K562 (cell line): ENCODE results near the gene PHETA1. TPM values are rescaled to one million over a fixed set of nuclear protein-coding genes. Genes with fewer than 3 reads are reported as not detected.

ENCODE experiments used
- ATAC-seq: fragments of 200-7000 bp; cut with Tn5 transposase; 3 replicates; pipeline ENCODE4 v1.9.1; 2020; ENCODE audit warnings: moderate library complexity
- BruUV-seq: library from RNA; stranded (reverse); fragments of 400-500 nt; replicated peaks from 2 replicates; lab custom pipeline; 2021; lab: Mats Ljungman, UMichigan
- CTCF ChIA-PET: fragments of 300-600 bp; formaldehyde crosslinking; extraction: SDS; loops from one replicate; lab custom pipeline; 2021; ENCODE audit warnings: low intra/inter-chr PET ratio; lab: Yijun Ruan, JAX
- POLR2A ChIA-PET: fragments of 300-600, 350-650 bp; sonication (Branson Sonifier 250); formaldehyde crosslinking; extraction: SDS; loops from one replicate; lab custom pipeline; 2021; ENCODE audit warnings: antibody characterized with exemption, inconsistent platforms; lab: Yijun Ruan, JAX
- DNase-seq, 4 experiments: peaks; one replicate each; pipeline versions ENCODE4 v3.0.0 to v3.0.0-alpha.2; 2011 to 2018; ENCODE audit warnings: low spot score in 3 of 4, mixed read lengths in 3 of 4; ENCODE audit errors: extremely low read depth in 1 of 4
- FAIRE-seq: peaks from 2 replicates; lab custom pipeline; 2011; peaks lifted over from hg19 to GRCh38; lab: Jason Lieb, UNC
- H2AFZ ChIP-seq: 2 replicates; pipeline ENCODE4 v1.6.0; 2011; ENCODE audit warnings: low read depth, low read length, control low read depth, inconsistent platforms
- H3K27ac ChIP-seq: fragments of 200-600 bp; 3 replicates; pipeline ENCODE4 v1.8.0; 2011; ENCODE audit warnings: low read depth, mild to moderate bottlenecking, control low read depth, inconsistent platforms, low read length, moderate library complexity, mixed read lengths; ENCODE audit errors: extremely low read depth
- H3K27me3 ChIP-seq, 2 experiments: fragments of 300-600 bp in 1 of 2; 2 replicates in 1 of 2; 3 replicates in 1 of 2; pipeline versions ENCODE4 v1.6.0 to v1.8.0; 2011; ENCODE audit warnings: inconsistent platforms in 2 of 2, low read length in 2 of 2, mild to moderate bottlenecking in 1 of 2, mixed read lengths in 1 of 2, moderate library complexity in 1 of 2; ENCODE audit not compliant: control insufficient read depth in 2 of 2, insufficient read depth in 2 of 2
- H3K36me3 ChIP-seq: fragments of 300-600 bp; 3 replicates; pipeline ENCODE4 v1.8.0; 2011; ENCODE audit warnings: mild to moderate bottlenecking, low read length, inconsistent platforms; ENCODE audit not compliant: control insufficient read depth, insufficient read depth
- H3K4me1 ChIP-seq, 2 experiments: fragments of 200-600 bp in 1 of 2; replicated peaks in 1 of 2; 2 replicates in 1 of 2; 3 replicates in 1 of 2; pipeline versions ENCODE4 v1.5.1 to v1.8.0; 2011; ENCODE audit warnings: inconsistent platforms in 2 of 2, low read length in 2 of 2, mild to moderate bottlenecking in 1 of 2, mixed read lengths in 1 of 2, moderate library complexity in 1 of 2; ENCODE audit not compliant: control insufficient read depth in 2 of 2, insufficient read depth in 2 of 2
- H3K4me2 ChIP-seq: 2 replicates; pipeline ENCODE4 v1.6.1; 2011; ENCODE audit warnings: low read length, control low read depth, inconsistent platforms, mixed read lengths; ENCODE audit not compliant: insufficient read depth
- H3K4me3 ChIP-seq: fragments of 200-600 bp; sonication (generic), shearing (Covaris generic); 2 replicates; pipeline ENCODE4 v1.5.1; 2016; ENCODE audit warnings: control low read depth, inconsistent platforms
- H3K79me2 ChIP-seq: fragments of 200-600 bp; 3 replicates; pipeline ENCODE4 v1.8.0; 2011; ENCODE audit warnings: low read length, inconsistent platforms; ENCODE audit not compliant: control insufficient read depth, insufficient read depth
- H3K9ac ChIP-seq, 2 experiments: 2 replicates each; pipeline versions ENCODE4 v1.6.0 to v1.6.1; 2011; ENCODE audit warnings: low read depth in 2 of 2, low read length in 2 of 2, control low read depth in 1 of 2, inconsistent platforms in 1 of 2, mild to moderate bottlenecking in 1 of 2, mixed read lengths in 1 of 2; ENCODE audit not compliant: insufficient read depth in 1 of 2
- H3K9me1 ChIP-seq: one replicate; pipeline ENCODE4 v1.6.0; 2011; ENCODE audit warnings: inconsistent platforms, mild to moderate bottlenecking, low read length, moderate library complexity; ENCODE audit not compliant: control insufficient read depth, insufficient read depth
- H3K9me3 ChIP-seq: replicated peaks from 2 replicates; pipeline ENCODE4 v1.5.1; 2011; ENCODE audit warnings: low read depth, low read length, inconsistent platforms; ENCODE audit not compliant: control insufficient read depth, insufficient read depth
- H4K20me1 ChIP-seq: replicated peaks from 2 replicates; pipeline ENCODE4 v1.6.1; 2011; ENCODE audit warnings: low read length, inconsistent platforms, mixed read lengths; ENCODE audit not compliant: control insufficient read depth, insufficient read depth
- ADNP ChIP-seq: fragments of 200-800 bp; sonication (Bioruptor generic); IDR thresholded peaks from 2 replicates; pipeline ENCODE4 v1.6.1; 2016; ENCODE audit warnings: missing genetic modification characterization, missing compliant biosample characterization
- BACH1 ChIP-seq: fragments of 200-800 bp; sonication (Bioruptor generic); IDR thresholded peaks from 2 replicates; pipeline ENCODE4 v1.6.1; 2016; ENCODE audit warnings: missing genetic modification characterization, missing compliant biosample characterization
- BCOR ChIP-seq: fragments of 450-650 bp; IDR thresholded peaks from 2 replicates; pipeline ENCODE4 v1.6.1; 2016
- BDP1 ChIP-seq: IDR thresholded peaks from 3 replicates; pipeline ENCODE4 v1.6.1; 2011; ENCODE audit not compliant: insufficient read length, insufficient read depth
- DACH1 ChIP-seq: fragments of 450-650 bp; IDR thresholded peaks from 2 replicates; pipeline ENCODE4 v1.6.1; 2018; ENCODE audit not compliant: partially characterized antibody
- IFI16 ChIP-seq: fragments of 250-450 bp; sonication (Bioruptor Pico); IDR thresholded peaks from 2 replicates; pipeline ENCODE4 v2.1.2; 2022; ENCODE audit warnings: mild to moderate bottlenecking, inconsistent platforms
- KDM1A ChIP-seq, 2 experiments: fragments of 450-650 bp; IDR thresholded peaks; 2 replicates each; pipeline ENCODE4 v1.6.1; 2016; ENCODE audit warnings: mild to moderate bottlenecking in 2 of 2
- RBM25 ChIP-seq: fragments of 200-400 bp; formaldehyde crosslinking; IDR thresholded peaks from 2 replicates; pipeline ENCODE4 v1.6.1; 2018; ENCODE audit warnings: low read length, low read depth, moderate library complexity; ENCODE audit not compliant: severe bottlenecking
- YY1 ChIP-seq, 3 experiments: IDR thresholded peaks; 2 replicates each; pipeline ENCODE4 v1.6.1; 2011; ENCODE audit warnings: low read length in 2 of 3, mild to moderate bottlenecking in 2 of 3, moderate library complexity in 2 of 3, borderline replicate concordance in 1 of 3, control low read depth in 1 of 3, low read depth in 1 of 3; ENCODE audit not compliant: insufficient read depth in 3 of 3, insufficient replicate concordance in 2 of 3, control insufficient read depth in 1 of 3, insufficient read length in 1 of 3; ENCODE audit errors: extremely low read depth in 1 of 3
- ZBTB7A ChIP-seq: IDR thresholded peaks from 2 replicates; pipeline ENCODE4 v1.6.1; 2011; ENCODE audit warnings: low read depth, mild to moderate bottlenecking, low read length, moderate library complexity, borderline replicate concordance; ENCODE audit not compliant: control insufficient read depth
- ZFX ChIP-seq: sonication (generic); formaldehyde crosslinking; IDR thresholded peaks from 2 replicates; pipeline ENCODE4 v1.8.0; 2022; ENCODE audit warnings: mild to moderate bottlenecking, missing genetic modification reagents, moderate library complexity
- ZNF695 ChIP-seq: fragments of 450-650 bp; formaldehyde crosslinking; IDR thresholded peaks from 2 replicates; pipeline ENCODE4 v1.4.0; 2020; ENCODE audit warnings: mild to moderate bottlenecking, moderate library complexity
- WGBS: fragments of 100-300 bp; shearing (Covaris generic); methylation state at CpG from one replicate; pipeline ENCODE4 v1.1.6; 2016; ENCODE audit warnings: low coverage, mixed read lengths; ENCODE audit not compliant: insufficient coverage; ENCODE audit errors: missing lambda C conversion rate; 5-methylcytosine and 5-hydroxymethylcytosine counted together
- in situ Hi-C: fragments of 300-500 bp; cut with MboI; formaldehyde crosslinking; loops from 4 replicates; pipeline ENCODE4 v1.15.0; 2018; ENCODE audit warnings: inconsistent platforms, mixed read lengths
- intact Hi-C: fragments of 100-400 bp; cut with micrococcal nuclease; formaldehyde crosslinking; loops from 2 replicates; pipeline ENCODE4 v1.14.2; 2022
- polyA plus RNA-seq, 8 experiments: library from polyadenylated mRNA; depleted of rRNA in 4 of 8; stranded (reverse) in 5 of 8; unstranded in 3 of 8; fragments of >200 nt; fragmentation: Nextera tagmentation in 2 of 8; fragmentation: Illumina TruSeq in 1 of 8; extraction: Ambion mirVana in 2 of 8; extraction: Trizol in 1 of 8; gene quantifications; 2 replicates each; pipeline versions ENCODE4 v1.2.1 to v1.2.3, GENCODE V29; 2011 to 2014; ENCODE audit warnings: inconsistent platforms in 1 of 8, missing spikeins in 1 of 8
- total RNA-seq, 7 experiments: library from RNA; depleted of rRNA in 6 of 7; stranded (reverse); fragments of >200 nt in 6 of 7; fragmentation: Illumina TruSeq in 2 of 7; extraction: Trizol in 2 of 7; gene quantifications; 2 replicates each; pipeline versions ENCODE4 v1.2.1 to v1.2.3, GENCODE V29; 2011 to 2021; ENCODE audit warnings: low replicate concordance in 1 of 7
- TF ChIP-seq, protein P1 (sequence below): fragments of 450-650 bp; IDR thresholded peaks from 2 replicates; pipeline ENCODE4 v1.6.1; 2017; ENCODE audit warnings: mild to moderate bottlenecking, moderate library complexity

Gene PHETA1
- total and polyA plus RNA-seq, 9 of the 15 experiments (the other 6 are each of a cell fraction or from before 2014, with no cell fraction given) = 0.03 to 12.4 (median 3.0) TPM

DNA sequence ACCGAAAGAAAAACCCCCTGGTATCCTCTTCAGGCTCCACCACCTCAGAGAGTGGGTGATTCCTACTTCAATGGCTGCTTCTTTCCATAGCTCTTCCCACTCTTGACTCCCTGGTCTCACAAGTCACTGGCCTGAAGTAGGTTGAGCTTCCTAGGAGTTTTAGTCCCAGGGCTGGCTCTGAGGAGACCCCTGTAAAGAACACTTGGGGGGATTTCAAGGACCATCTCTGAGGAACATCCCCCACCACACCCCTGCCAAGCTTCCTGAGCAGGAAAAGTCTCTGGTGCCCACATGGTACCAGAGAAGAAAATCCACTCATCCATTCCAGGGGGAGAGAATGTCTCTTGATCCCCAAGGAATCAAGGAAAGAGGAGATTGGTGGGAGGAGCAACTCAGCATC, 25.7 kb downstream of the PHETA1 start:
- no peak overlapping the region for H2AFZ ChIP-seq
- intact Hi-C loops (no loop called here), in situ Hi-C loops (no loop called here)
- ATAC-seq (no peak), DNase-seq (no peak), FAIRE-seq (no peak)
- 0% methylated on average over 1 of the region's 1 CpG for WGBS
- H3K27me3 ChIP-seq = peaks cover 15 to 33% of the 10 kb centered on the region in 2 experiments; a peak in 4 of 5 replicates
- no peaks in the 10 kb centered on the region for H3K9me1 ChIP-seq
- H3K4me3 ChIP-seq = no peak overlapping the region
- no peaks in the 10 kb centered on the region for H3K79me2 ChIP-seq
- H3K4me2 ChIP-seq = no peak overlapping the region
- ChIA-PET POLR2A (no interaction called here), CTCF (no interaction called here)
- no peaks in the 10 kb centered on the region for H4K20me1 ChIP-seq
- TF ChIP-seq DACH1 (no peak), YY1 (IDR thresholded peaks at IDR 0.05; ENCODE audit: borderline replicate concordance in 1 of 3, control insufficient read depth in 1 of 3, extremely low read depth in 1 of 3, insufficient read depth in 3 of 3, insufficient read length in 1 of 3, insufficient replicate concordance in 2 of 3, low read depth in 1 of 3, low read length in 2 of 3) (peak in 1 of 3 experiments; percentile 70)
- H3K9me3 ChIP-seq = peaks cover 2% of the 10 kb centered on the region; the same call in 1 of the 2 replicates
- H3K4me1 ChIP-seq = no peaks in the 10 kb centered on the region; a peak in 1 of 5 replicates
- no peaks in the 10 kb centered on the region for H3K36me3 ChIP-seq
- no peak overlapping the region for H3K9ac ChIP-seq
- H3K27ac ChIP-seq = no peak overlapping the region
- no TSS peak for BruUV-seq

DNA sequence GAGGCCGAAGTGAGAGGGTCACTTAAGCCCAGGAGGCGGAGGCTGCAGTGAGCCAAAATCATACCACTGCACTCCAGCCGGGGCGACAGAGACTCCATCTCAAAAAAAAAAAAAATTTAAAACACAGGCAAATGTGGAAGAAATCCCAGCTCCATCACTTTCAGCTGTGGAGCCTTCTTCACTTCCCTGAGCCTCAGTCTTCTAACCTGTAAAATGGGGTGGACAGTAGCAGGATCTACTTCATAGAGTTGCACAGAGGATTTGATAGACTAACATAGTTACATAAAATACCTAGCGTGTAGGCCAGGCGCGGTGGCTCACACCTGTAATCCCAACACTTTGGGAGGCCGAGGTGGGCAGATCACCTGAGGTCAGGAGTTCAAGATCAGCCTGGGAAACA, 26.5 kb downstream of the PHETA1 start:
- POLR2A ChIA-PET = interaction anchor here (1.1 kb wide), 1 partner anchor 23 kb away, joined by 4 read pairs; no protein-coding TSS in a partner anchor
- no peaks in the 10 kb centered on the region for H3K79me2 ChIP-seq
- in situ Hi-C loops = no loop called here
- TF ChIP-seq ZFX (CRISPR knock-in tag) = no peak
- peak; percentile 60 for TF ChIP-seq ADNP (tag)
- TF ChIP-seq IFI16 (CRISPR knock-in tag) = no peak
- peak; percentile 73 for TF ChIP-seq BCOR
- no peak for TF ChIP-seq BDP1
- TF ChIP-seq ZBTB7A = no peak
- no peak for TF ChIP-seq ZNF695 (CRISPR knock-in tag)
- TF ChIP-seq BACH1 (tag) = no peak
- peak; percentile 20 to 35; a peak in 2 of 4 replicates for TF ChIP-seq KDM1A (IDR thresholded peaks at IDR 0.05)
- peak; percentile 49 for TF ChIP-seq RBM25
- TF ChIP-seq, protein P1, sequence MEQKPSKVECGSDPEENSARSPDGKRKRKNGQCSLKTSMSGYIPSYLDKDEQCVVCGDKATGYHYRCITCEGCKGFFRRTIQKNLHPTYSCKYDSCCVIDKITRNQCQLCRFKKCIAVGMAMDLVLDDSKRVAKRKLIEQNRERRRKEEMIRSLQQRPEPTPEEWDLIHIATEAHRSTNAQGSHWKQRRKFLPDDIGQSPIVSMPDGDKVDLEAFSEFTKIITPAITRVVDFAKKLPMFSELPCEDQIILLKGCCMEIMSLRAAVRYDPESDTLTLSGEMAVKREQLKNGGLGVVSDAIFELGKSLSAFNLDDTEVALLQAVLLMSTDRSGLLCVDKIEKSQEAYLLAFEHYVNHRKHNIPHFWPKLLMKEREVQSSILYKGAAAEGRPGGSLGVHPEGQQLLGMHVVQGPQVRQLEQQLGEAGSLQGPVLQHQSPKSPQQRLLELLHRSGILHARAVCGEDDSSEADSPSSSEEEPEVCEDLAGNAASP = no peak

More for the DNA sequence above, 26.5 kb downstream of the PHETA1 start:
- FAIRE-seq (no peak), ATAC-seq (no peak), DNase-seq (no peak)
- Histone ChIP-seq H3K9me1 (no peaks in the 10 kb centered on the region), H3K9me3 (no peaks in the 10 kb centered on the region), H4K20me1 (no peaks in the 10 kb centered on the region), H3K4me1 (no peaks in the 10 kb centered on the region; a peak in 1 of 5 replicates), H3K4me3 (no peak overlapping the region), H3K27me3 (peaks cover 20 to 38% of the 10 kb centered on the region in 2 experiments; a peak in 4 of 5 replicates), H3K27ac (no peak overlapping the region), H3K36me3 (no peaks in the 10 kb centered on the region), H2AFZ (no peak overlapping the region), H3K4me2 (no peak overlapping the region), H3K9ac (no peak overlapping the region)
- WGBS = 26% methylated on average over 8 of the region's 8 CpGs
- CTCF ChIA-PET = no interaction called here
- intact Hi-C loops = no loop called here
- no TSS peak for BruUV-seq
